Activated effector memory CD4-positive, alpha-beta T cell treated with Interleukin-2 at 50 U/mL for 16 hours (primary cell): ENCODE data around the gene KCNQ1OT1.

Source experiments
- DNase-seq: peaks from one replicate; pipeline ENCODE4 v3.0.0-alpha.2; 2020

Gene KCNQ1OT1

DNA sequence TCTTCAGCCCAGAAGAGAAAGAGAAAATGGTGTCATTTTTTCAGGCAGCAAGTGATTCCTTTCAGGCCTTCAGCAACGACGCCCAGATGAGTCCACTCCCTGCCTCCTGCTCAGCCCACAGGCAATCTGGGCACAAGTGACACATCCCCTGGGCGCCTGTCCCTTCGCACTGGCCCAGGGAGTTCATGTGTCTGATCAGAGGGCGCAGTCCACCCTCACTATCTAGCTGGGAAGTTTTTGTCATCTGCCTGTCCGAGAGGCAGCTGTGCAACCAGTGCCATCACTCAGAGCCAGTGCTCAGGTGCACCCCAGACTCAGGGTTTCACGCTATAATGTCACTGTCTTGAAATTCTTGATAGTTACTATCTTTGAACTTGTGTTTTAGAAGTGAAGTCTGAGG is 1.4 kb upstream of the KCNQ1OT1 start:
- no peak for DNase-seq

GRCh38 chr11:2700415-2701211 is 819 bp upstream of the KCNQ1OT1 start:
- DNase-seq: no peak

DNA sequence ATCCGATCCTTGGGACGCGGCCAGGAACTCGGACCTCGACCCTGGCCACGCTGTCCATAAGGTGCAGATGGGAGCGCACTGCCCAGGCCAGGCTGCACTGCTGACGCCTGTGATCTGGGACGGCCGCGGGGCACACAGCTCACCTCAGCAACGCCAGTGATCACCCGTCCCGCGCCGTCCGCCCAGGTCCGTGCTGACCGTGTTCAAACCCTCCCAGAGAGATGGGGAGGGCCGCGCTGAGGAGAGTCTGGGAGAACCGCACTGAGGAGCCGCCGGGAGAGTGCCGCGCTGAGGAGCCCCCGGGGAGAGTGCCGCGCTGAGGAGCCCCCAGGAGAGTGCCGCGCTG is 636 bp downstream of the KCNQ1OT1 start:
- DNase-seq: no peak

GRCh38 chr11:2698386-2699184 is 1.2 kb downstream of the KCNQ1OT1 start:
- DNase-seq: no peak

- no peak for DNase-seq
These were observed 1.9 kb downstream of the KCNQ1OT1 start for GRCh38 chr11:2697866-2698265.

- no peak for DNase-seq
These were observed 3.3 kb downstream of the KCNQ1OT1 start for GRCh38 chr11:2696455-2696854.

- no peak for DNase-seq
These were observed 4.5 kb downstream of the KCNQ1OT1 start for GRCh38 chr11:2694995-2695939.

GRCh38 chr11:2694495-2694894 is 5.3 kb downstream of the KCNQ1OT1 start:
- no peak for DNase-seq

- no peak for DNase-seq
These were observed 6.2 kb downstream of the KCNQ1OT1 start for GRCh38 chr11:2693271-2694261.

DNA sequence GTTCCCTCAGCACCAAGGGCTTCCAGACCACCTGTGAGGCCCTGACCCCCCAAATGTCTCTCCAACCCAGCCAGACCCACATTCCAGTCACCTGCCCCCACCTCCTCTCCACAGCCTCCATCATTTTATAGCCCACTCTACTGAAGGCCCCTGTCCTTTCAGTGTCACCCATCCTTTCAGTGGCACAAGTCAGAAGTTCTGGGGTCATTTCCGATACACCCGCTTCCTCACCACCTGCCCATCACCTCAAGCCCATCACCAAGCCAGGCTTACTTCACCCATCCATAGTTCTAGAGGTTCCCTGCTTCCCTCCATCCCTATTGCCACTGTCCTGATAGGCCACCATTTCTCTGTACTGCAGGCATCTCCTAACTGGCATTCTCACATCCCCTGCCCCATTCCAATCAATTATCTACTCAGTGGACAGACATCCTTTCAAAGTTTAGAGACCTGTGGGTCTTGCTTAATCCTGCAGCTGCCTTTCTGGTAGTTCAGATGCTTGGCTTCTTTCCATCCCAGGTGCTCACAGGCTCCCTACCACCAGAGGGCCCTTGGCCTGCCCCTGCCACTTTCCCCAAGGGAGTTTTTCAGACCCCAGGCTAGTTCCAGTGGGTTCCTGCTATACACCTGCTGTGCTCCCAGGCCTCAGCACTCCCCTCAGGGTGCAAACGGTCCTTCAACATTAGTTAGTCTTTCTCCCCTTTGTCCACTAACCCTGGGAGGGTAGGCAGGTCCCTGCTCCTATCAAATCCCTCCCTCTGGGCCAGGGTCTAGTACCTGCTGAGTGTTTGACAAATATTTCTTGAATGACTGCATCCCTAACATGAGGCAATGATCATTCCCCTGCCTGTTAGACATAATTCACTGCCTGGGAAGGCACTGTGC is 7.6 kb downstream of the KCNQ1OT1 start:
- DNase-seq: no peak

DNA sequence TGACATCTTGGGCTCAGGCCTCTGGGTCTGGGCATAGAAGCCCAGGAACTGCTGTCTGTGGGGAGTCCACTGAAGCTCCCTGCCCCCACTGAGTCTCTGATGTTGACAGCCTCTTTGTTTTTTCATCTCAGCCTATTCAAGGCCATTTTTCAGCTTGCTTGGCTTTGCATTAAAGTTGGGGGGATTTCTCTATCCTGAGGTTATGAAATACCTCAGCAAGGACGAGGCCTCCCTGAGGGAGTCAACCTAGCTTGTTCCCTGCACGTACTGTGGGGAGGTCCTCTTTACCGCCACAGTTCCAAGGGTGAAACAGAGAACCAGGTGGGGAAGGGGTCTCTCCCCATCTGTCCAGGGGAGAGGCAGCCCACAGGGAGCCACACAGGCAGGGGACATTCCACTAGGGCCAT is 8.4 kb downstream of the KCNQ1OT1 start:
- DNase-seq: no peak

DNA sequence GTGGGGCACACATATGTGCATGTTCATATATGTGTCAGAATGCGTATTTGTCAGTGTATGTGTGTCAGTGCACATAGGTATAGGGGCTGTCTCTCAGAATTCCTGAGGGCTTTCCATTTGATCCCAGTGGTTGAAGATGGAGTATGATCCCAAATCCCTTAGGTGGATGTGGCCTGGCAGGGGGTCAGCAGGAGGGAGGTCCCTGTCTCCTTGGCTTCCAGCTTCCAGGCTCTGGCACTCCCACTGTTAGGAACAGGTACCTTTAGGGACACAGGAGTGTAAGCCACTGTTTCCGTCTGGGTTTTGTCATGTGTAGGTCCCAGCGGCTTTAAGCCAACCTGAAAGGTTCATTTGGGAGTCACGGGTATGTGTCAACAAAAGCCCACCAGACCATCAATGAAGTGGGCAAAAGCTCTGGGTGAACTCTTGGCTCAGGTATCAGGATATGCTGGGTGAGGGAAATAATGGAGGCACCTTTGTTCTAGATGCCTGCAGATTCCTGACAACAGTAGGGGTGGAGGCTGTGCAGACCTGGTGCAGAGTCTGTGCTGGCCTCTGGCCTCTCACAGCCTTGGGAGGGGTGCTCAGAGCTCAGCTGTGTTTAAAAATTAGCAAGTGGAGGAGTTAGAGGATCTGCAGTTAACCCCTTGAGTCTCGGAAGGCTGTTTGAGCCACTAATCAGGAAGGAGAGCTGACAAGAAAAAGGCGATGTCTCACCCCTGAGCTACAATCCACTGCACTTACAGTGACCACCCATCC is 9.0 kb downstream of the KCNQ1OT1 start:
- DNase-seq: no peak

DNA sequence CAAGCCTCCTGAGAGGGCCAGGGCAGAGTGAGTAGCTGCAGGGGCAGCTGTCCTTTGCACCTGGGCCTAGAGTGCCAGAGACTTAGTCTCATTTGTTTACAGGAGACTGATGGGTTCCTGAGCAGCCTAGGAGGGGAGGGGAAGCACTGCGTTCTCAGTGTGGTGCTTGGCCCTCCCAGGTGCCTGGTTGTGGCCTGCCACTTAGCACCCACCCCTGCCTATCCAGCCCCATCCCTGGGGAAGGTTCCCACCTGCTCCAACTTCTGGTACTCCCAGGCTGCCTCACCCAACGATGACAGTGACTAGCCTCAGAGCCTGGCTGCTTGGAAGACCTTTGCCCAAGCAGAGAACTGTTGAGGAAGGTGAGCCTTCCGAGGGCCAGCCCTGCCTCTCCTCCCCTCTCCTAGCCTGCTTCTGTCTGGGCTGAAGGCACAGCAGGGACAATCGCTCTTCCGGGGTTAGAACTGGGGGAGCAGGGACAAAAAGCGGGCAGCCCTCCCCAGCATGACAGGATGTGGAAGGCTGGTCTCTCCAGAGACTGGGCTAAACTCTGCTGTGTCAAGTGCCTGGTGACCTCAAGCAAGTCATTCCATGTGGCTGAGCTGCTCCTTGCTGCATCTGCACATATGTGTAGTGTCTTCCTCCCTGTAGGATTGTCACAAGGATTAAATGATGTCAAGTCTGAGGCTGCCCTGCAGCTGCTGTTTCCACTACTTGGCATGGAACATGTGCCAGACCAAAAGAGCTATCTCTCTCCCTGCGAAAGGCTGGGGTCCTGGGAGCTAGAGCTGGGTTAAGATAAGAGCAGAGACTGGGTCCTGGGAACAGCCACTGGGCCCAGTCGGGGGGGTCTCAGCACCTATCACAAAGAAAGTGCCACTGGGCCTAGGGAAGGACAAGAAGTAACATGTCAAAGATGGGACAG is 9.9 kb downstream of the KCNQ1OT1 start:
- DNase-seq: no peak

DNA sequence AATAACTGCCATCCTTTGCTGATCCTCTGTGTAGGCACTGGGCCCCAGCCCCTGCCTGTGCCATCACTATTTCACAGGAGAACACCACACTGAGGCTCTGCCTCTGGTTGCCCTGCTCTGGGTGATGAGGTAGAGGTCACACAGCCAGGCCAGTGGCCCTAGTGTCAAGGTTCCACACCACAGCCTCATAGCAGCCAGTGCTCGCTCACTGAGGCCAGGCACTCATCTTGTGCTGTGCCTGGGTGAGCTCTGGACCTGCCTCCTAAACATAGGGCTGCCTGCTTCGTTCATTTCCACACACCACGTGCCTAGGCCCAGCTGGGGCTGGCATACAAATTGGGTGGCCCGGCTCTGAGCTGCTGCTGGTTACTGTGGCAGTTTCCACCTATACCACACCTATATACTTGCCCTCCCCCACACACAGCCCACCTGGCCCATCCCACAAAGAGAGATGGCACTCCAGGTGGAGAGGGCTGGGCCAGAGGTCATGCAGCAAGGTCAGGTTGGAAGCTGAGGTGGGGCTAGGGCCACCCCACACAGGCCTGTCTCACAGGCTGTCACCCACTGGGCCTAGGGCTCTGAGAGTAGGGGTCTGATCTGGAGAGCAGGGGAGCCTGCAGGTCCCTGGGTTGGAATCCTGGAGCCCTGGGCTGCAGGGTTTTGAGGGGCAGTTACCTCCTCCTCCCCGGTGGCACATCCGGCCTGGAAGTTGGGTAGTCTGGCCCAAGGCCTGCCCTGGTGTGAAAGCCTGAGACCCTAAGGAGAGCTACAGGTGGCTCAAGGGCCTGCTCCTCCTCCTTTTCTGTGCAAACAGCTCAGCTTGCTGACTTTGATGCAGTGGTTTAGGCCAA is 11.2 kb downstream of the KCNQ1OT1 start:
- DNase-seq: no peak

DNA sequence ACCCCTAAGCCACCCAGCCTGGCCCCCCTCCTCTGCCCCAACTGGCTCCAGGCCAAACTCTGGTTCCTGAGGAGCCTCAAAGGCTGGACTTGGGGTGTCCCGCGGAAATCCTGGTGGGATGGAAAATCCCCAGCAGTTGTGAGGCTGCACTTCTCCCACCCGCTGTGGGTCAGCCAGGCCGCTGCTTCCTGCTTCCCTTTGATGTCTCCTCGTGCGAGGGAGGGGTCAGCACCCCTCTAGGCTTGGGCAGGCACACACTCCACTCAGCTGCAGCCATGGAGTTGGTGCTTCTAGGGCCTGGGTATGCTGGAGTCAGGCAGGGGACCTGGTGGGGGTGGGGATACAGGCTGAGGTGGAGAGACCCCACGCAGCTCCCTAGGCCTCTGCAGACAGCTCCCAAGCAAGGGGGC is 12.0 kb downstream of the KCNQ1OT1 start:
- no peak for DNase-seq

DNA sequence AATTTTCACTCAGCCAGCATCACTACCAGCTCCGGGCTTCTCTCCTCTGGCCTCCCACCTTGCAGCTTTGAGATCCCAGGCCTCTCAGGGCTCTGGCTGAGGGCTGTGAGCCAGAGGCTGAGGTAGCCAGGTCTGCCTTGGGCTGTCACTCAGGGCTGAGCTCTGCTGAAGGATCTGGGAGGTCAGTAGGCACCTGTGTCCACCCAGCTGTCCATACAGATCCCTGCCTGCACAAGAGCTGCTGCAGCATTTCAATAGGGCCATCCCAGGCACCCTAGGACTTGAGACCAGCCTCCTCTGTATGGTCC is 12.6 kb downstream of the KCNQ1OT1 start:
- no peak for DNase-seq

- DNase-seq: no peak
These were observed 13.2 kb downstream of the KCNQ1OT1 start for GRCh38 chr11:2686360-2687222.
